GF-D8 (cell line): ENCODE data around the gene EMSY.

Experiments
- DNase-seq: peaks from one replicate; lab custom pipeline; 2025; lab: John Stamatoyannopoulos, UW

EMSY gene

GRCh38 chr11:76523786-76524436 is 79.1 kb downstream of the EMSY start:
- no peak for DNase-seq

GRCh38 chr11:76524461-76524860 is 79.6 kb downstream of the EMSY start:
- no peak for DNase-seq

GRCh38 chr11:76524919-76525318 is 80.1 kb downstream of the EMSY start:
- no peak for DNase-seq

- DNase-seq: no peak
Observed at GRCh38 chr11:76526878-76527277, 82.1 kb downstream of the EMSY start.

GRCh38 chr11:76542436-76542835 is 97.6 kb downstream of the EMSY start:
- DNase-seq: no peak

DNA sequence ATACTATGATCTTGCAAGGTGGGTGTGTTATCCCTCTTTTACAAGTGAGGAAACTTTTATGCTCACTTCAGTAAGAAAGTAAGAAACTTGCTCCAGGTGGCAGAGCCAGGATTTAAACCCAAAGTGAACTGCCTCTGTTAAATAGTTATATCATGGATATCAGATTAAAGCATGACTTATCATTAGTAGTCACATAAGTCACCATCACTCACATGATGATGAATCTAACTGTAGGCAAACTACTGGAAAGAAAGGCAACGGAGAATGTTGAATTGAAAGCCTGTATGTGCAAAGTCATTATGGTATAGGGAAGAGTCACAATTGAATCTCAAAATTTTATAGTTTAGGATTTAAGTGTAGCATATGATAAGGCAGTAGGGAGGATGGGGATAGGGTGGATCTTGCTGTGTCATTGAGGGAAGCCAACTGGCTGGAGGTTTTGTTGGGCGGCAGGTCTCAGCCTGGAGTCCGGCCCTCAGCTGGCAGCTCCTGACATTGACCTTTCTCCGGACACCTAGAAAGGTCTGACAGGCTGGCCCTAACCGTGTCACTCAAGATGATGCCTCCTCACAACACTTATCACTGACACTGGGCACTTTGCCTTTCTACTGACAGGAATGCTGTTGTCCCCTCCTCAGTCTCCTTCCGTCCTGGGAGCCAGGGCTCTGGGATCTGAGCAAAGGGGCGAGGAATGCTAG is 98.3 kb downstream of the EMSY start:
- DNase-seq: no peak

DNA sequence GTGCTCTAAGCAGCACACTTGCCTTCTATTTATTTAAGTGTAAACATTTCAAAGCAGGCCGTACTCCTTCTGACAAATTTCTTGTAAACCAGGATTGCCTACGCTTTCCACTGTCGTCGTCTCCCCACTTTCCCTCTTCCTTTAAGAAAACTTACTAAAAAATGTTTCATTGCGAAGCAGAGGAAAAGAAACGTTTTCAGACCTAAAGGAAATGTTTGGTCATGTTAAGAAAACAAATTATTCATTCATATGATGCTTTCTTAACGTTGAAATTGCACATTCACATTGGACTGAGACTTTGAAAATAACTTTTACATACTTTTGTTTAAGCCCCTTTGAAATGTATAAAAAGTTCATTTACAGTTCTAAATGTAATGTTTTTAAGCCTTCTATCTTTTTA is 106.0 kb downstream of the EMSY start:
- DNase-seq: no peak

GRCh38 chr11:76551400-76551799 is 106.6 kb downstream of the EMSY start:
- DNase-seq: no peak

DNA sequence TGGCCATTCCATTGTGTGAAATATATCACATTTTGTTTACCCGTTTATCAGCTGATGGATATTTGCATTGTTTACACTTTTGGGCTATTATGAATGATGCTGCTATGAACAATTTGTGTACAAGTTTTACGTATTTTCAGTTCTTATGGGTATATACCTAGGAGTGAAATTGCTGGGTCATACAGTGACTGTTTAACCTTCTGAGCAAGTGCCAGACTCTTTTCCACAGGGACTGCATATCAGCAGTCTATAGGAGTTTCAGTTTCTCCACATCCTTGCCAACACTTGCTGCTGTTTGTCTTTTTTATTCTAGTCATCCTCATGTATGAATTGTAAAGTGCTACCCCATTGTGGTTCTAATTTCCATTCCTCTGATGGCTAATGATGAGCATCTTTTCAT is 108.2 kb downstream of the EMSY start:
- no peak for DNase-seq

GRCh38 chr11:76553554-76554476 is 109.0 kb downstream of the EMSY start:
- DNase-seq: no peak

DNA sequence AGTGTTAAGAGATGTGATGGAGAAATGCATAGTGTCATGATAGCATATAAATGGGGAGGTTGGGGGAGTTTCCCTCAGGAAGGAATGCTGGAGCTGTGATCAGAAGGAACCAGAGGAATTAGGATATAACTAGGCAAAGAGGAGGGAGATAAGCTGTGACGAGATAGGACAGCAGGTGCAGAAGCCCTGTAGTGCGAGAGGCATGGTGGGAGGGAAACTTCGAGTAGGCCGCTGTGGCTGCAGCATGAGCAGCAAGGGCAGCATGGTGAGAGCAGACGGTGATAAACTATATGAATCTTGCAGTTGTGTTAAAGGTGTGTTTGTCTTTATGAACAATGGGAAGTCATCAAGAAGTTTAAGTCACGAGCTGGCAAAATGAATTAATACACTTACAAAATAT is 109.9 kb downstream of the EMSY start:
- DNase-seq: no peak

DNA sequence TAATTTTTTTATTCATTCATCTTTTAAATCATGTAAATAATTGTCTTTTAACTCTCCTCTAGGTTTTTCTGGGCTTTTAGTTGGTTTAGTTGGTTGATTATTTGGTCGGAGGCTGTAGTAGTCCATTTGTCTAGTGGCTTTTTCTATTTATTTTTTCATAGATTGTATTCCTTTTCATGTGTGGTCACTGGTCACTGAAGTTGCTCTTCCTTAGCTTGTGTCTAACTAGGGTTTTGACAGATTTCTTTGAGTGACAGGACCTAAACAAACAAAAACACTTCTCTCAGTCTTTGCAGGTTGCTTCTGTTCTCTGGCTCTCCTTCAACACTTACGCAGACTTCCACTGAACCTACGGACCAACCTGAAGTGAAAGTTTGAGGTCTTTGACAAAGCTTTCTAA is 112.6 kb downstream of the EMSY start:
- no peak for DNase-seq

DNA sequence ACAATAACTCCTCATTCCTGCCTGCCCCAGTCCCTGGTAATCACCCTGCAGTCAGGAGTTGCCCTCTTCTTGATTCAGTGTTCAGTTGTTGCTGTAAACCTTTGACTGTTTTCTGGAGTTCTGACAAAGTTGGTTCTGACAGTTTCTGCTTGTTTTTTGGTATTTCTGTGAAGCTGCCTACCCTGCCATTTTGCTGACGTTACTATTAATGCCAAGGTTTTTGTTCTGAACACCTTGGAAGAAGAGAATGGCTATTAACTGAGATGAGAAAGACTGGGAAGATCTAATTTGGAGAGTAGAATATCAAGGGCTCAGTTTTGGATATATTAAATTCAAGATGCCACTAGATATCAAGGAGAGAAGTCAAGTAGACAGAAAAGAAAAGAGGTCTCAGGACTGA is 113.7 kb downstream of the EMSY start:
- no peak for DNase-seq

- DNase-seq: no peak
Observed at GRCh38 chr11:76558891-76559290, 114.1 kb downstream of the EMSY start.

GRCh38 chr11:76559346-76559745 is 114.5 kb downstream of the EMSY start:
- no peak for DNase-seq

DNA sequence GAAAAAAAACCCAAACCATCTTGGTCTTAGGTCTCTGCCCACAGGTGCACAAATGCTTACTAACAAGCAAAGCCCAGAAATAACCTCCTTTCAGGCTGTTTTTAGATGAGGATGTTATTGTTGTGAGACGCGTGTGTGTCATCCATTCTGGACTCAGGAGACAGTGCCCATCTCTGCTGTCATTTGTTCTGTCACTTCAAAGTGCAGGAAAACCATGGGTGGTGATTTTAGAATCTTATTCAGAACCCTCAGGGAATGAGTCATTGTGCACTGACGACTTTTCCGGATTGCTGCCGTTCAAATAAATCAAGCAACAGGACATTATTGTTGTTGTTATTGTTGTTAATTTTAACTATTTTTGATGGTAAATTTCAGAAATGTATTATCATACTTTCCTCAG is 115.4 kb downstream of the EMSY start:
- no peak for DNase-seq

- DNase-seq: no peak
Observed at GRCh38 chr11:76561245-76561644, 116.4 kb downstream of the EMSY start.

DNA sequence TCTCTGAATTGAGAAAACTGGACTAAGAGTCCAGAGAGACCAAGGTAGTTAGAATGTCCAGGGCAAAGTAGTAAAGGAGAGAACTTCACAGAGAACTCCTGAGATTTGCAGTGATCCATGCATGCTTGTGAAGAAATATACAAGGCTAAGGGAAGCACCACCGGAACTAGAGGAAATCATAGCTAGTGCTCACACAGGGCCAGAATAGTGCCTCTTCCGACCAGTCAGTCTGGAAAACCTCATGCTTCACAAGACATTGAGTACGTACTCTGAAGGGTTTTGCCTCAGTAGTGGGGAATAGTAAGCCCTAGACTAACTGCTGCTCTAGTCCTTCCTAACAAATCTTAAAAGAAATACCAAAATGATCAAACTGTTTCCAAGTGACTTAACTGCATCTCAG is 117.7 kb downstream of the EMSY start:
- DNase-seq: no peak

GRCh38 chr11:76564364-76564763 is 119.5 kb downstream of the EMSY start:
- no peak for DNase-seq

DNA sequence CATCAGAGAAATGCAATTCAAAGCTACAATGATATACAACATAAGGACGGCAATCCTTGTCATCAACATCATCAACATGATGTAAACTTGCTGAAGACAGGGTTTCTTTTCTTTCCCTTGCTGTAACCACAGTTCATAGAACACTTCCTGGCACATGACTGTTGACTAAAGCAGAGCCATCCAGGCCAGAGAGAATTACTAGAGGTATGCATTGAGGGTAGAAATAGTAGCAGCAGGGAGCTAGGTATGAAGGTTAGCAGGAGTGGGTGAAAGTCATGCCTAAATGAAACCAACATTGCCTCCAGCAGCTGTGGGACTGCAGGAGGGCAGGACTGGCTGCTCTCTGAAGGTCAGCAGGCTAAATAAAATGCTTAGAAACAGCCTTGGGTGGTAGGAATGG is 122.0 kb downstream of the EMSY start:
- no peak for DNase-seq

DNA sequence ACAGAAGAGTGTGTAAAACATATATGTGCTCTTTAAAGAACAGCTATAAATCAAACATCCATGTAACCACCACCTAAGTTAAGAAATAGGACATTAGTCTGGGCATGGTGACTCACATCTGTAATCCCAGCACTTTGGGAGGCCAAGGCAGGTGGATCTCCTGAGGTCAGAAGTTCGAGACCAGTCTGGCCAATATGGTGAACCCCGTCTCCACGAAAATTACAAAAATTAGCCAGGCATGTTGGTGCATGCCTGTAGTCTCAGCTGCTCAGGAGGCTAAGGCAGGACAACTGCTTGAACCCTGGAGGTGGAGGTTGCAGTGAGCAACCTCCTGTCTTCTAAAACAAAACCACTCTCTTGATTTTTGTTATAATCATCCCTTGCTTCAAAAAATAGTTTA is 122.4 kb downstream of the EMSY start:
- no peak for DNase-seq

DNA sequence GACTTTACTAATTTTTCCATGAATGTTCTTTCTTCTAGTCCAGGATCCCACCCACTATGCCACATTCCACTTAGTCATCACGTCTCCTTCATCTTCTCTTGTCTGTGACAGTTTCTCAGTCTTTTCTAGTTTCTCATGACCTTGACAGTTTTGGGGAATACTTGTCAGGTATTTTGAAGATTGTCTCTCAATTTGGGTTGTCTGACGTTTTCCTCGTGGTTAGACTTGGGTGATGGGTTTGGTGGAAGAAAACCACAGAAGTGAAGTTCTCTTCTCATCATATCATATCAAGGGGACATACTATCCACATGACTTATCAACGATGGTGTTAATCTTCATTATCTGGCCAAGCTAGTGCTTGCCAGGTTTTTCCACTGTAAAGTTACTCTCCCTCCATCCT is 123.3 kb downstream of the EMSY start:
- no peak for DNase-seq

GRCh38 chr11:76568621-76569020 is 123.8 kb downstream of the EMSY start:
- no peak for DNase-seq
